Type B pancreatic cell (in vitro differentiated cells): Measurements from ENCODE around the gene TPRX1. TPM values are rescaled to one million over a fixed set of nuclear protein-coding genes. Genes with fewer than 3 reads are reported as not detected.
A peak's percentile ranks its signal among the peaks of the same experiment; 100 is the strongest.

Source experiments
- DNase-seq: peaks from one replicate; pipeline ENCODE4 v3.0.0; 2021; ENCODE audit warnings: mixed read lengths; ENCODE audit not compliant: unreplicated experiment; ENCODE audit errors: extremely low spot score
- H3K27ac Mint-ChIP-seq: 2 replicates; pipeline ENCODE4 v1.8.0; 2021; ENCODE audit warnings: mild to moderate bottlenecking, mixed read lengths
- H3K27me3 Mint-ChIP-seq: 2 replicates; pipeline ENCODE4 v1.8.0; 2021; ENCODE audit warnings: mixed read lengths
- H3K36me3 Mint-ChIP-seq: 2 replicates; pipeline ENCODE4 v1.8.0; 2021; ENCODE audit warnings: mixed read lengths
- H3K4me1 Mint-ChIP-seq: one replicate; pipeline ENCODE4 v1.8.0; 2021; ENCODE audit warnings: mixed read lengths; ENCODE audit not compliant: unreplicated experiment
- H3K4me3 Mint-ChIP-seq: 2 replicates; pipeline ENCODE4 v1.8.0; 2021; ENCODE audit warnings: mild to moderate bottlenecking, mixed read lengths
- H3K9me3 Mint-ChIP-seq: 2 replicates; pipeline ENCODE4 v1.8.0; 2021; ENCODE audit warnings: mixed read lengths
- total RNA-seq: library from RNA; stranded (reverse); gene quantifications from 2 replicates; pipeline ENCODE4 v1.2.1, GENCODE V29; 2021; ENCODE audit warnings: low replicate concordance
- TF ChIP-seq, protein P1 (sequence below): fragments of 200-600 bp; sonication (generic); conservative IDR thresholded peaks from 2 replicates; pipeline ENCODE4 v1.5.0; 2021; ENCODE audit warnings: antibody characterized with exemption, mild to moderate bottlenecking

Gene TPRX1
- total RNA-seq, 1 donor from 2014 or later, result not detected

DNA sequence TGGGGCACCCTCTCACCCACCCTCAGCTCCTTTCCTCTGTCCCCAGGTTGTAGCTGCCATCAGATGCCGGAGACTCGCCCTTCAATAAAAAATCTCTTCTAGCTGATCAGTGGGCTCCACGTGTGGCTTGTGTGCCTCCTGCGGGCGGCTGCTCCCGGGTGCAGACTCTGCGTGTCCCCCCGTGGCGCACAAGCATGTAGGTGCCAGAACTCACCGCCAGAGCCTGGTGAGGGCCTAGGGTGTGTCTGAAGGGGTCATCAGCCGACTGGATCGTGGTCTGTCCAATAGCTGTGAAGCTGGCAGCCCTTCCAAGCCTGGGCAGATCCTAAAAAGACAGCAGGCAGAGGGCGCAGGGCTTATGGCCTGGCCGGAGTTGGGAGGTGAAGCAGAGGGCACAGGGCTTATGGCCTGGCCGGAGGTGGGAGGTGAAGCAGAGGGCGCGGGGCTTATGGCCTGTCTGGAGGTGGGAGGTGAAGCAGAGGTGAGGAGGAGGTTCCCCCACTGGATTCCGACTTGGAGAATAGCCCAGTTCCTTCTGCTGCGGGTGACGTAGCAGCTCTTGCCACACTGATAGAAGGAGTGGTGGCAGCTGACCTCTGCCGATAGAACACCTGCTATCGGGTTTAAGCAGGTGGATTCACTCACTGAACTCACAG is 47.3 kb downstream of the TPRX1 start:
- no peak for DNase-seq
- H3K4me3 Mint-ChIP-seq, result no peak overlapping the region
- H3K9me3 Mint-ChIP-seq, result no peaks in the 10 kb centered on the region
- no peaks in the 10 kb centered on the region for H3K27me3 Mint-ChIP-seq
- TF ChIP-seq, protein P1, sequence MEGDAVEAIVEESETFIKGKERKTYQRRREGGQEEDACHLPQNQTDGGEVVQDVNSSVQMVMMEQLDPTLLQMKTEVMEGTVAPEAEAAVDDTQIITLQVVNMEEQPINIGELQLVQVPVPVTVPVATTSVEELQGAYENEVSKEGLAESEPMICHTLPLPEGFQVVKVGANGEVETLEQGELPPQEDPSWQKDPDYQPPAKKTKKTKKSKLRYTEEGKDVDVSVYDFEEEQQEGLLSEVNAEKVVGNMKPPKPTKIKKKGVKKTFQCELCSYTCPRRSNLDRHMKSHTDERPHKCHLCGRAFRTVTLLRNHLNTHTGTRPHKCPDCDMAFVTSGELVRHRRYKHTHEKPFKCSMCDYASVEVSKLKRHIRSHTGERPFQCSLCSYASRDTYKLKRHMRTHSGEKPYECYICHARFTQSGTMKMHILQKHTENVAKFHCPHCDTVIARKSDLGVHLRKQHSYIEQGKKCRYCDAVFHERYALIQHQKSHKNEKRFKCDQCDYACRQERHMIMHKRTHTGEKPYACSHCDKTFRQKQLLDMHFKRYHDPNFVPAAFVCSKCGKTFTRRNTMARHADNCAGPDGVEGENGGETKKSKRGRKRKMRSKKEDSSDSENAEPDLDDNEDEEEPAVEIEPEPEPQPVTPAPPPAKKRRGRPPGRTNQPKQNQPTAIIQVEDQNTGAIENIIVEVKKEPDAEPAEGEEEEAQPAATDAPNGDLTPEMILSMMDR, result no peak
- H3K27ac Mint-ChIP-seq, result peak overlapping the region; percentile 43
- no peaks in the 10 kb centered on the region for H3K4me1 Mint-ChIP-seq
- H3K36me3 Mint-ChIP-seq, result peaks cover 28% of the 10 kb centered on the region

DNA sequence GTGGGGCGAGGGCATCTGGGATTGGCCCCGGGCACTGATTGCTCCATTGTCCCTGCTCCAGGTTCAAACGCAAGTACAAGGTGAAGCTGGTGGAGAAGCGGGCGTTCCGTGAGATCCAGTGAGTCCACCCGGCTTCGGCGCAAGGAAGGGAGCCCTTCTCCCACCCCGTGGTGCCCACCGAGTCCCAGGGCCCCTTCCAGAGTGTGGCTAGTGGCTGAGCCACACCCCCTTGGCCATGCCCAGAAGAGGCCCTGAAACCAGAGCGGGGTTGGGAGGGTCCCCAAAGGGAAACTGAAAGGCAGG is 47.8 kb downstream of the TPRX1 start:
- TF ChIP-seq, protein P1, result no peak
- Mint-ChIP-seq H3K4me3 (no peak overlapping the region), H3K4me1 (no peaks in the 10 kb centered on the region), H3K36me3 (peaks cover 28% of the 10 kb centered on the region), H3K9me3 (no peaks in the 10 kb centered on the region), H3K27ac (peak overlapping the region; percentile 43), H3K27me3 (no peaks in the 10 kb centered on the region)
- DNase-seq, result no peak

DNA sequence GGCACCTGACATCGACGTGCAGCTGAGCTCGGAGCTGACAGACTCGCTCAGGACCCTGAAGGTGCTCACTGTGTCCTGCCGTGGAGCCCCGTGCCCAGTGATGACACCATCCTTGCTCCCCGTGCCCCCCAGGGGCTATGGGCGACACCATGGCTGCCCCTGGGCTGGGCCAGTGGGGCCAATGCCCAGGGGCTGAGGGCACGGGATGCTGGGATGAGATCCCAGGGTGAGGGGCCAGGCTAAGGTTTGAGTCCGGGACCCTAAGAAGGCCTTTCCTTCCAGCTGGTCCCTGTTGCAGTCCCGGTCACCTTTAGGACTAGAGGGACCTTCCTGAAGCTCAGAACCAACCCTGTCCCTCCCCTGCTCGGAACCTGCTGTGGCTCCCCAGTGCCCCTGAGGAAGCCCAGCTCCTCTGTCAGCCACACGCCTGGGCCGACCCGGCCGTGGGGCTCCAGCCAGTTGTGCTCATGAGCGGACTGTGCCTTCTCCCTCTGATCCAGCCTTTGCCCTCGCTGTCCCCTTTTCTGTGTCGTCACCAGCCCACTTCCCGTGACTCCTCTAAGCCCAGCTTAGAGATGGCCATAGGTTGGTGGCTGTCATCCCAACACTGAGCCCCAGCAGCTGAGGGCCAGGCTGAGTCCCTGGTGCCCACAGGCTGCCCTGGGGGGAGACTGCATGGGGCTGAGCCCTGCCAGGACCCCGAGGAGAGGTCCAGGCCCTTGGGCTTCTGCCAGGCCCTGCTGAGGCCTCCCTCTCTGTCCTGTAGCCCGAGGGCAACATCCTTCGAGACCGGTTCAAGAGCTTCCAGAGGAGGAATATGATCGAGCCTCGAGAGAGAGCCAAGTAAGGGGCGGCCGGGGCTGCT is 48.4 kb downstream of the TPRX1 start:
- Mint-ChIP-seq H3K9me3 (no peaks in the 10 kb centered on the region), H3K4me1 (no peaks in the 10 kb centered on the region), H3K36me3 (peaks cover 28% of the 10 kb centered on the region), H3K27me3 (no peaks in the 10 kb centered on the region), H3K27ac (no peak overlapping the region), H3K4me3 (no peak overlapping the region)
- TF ChIP-seq, protein P1, result no peak
- DNase-seq, result no peak

- Mint-ChIP-seq H3K36me3 (peaks cover 28% of the 10 kb centered on the region), H3K4me3 (no peak overlapping the region), H3K4me1 (no peaks in the 10 kb centered on the region), H3K27me3 (no peaks in the 10 kb centered on the region), H3K27ac (no peak overlapping the region), H3K9me3 (no peaks in the 10 kb centered on the region)
- no peak for DNase-seq
- TF ChIP-seq, protein P1, result no peak
These were observed 49.1 kb downstream of the TPRX1 start for GRCh38 chr19:47755065-47755761.

GRCh38 chr19:47754206-47755064 is 49.9 kb downstream of the TPRX1 start:
- Mint-ChIP-seq H3K27me3 (no peaks in the 10 kb centered on the region), H3K9me3 (no peaks in the 10 kb centered on the region), H3K4me1 (no peaks in the 10 kb centered on the region), H3K4me3 (no peak overlapping the region), H3K36me3 (peaks cover 28% of the 10 kb centered on the region), H3K27ac (no peak overlapping the region)
- TF ChIP-seq, protein P1, result no peak
- DNase-seq, result no peak
